GM12801 (cell line): ENCODE results near the gene MKRN2OS.

Experiments used
- CTCF ChIP-seq: IDR thresholded peaks from one replicate; pipeline ENCODE4 v1.5.1; 2011; ENCODE audit warnings: control low read depth; ENCODE audit not compliant: insufficient read length; ENCODE audit errors: extremely low read depth

MKRN2OS gene

GRCh38 chr3:12561397-12561796, 16.1 kb upstream of the MKRN2OS start:
- no peak for TF ChIP-seq CTCF

- no peak for TF ChIP-seq CTCF
Observed at GRCh38 chr3:12560505-12561190, 15.3 kb upstream of the MKRN2OS start.

GRCh38 chr3:12559520-12559919, 14.2 kb upstream of the MKRN2OS start:
- TF ChIP-seq CTCF: no peak

- TF ChIP-seq CTCF: no peak
Observed at GRCh38 chr3:12558706-12559105, 13.4 kb upstream of the MKRN2OS start.

DNA sequence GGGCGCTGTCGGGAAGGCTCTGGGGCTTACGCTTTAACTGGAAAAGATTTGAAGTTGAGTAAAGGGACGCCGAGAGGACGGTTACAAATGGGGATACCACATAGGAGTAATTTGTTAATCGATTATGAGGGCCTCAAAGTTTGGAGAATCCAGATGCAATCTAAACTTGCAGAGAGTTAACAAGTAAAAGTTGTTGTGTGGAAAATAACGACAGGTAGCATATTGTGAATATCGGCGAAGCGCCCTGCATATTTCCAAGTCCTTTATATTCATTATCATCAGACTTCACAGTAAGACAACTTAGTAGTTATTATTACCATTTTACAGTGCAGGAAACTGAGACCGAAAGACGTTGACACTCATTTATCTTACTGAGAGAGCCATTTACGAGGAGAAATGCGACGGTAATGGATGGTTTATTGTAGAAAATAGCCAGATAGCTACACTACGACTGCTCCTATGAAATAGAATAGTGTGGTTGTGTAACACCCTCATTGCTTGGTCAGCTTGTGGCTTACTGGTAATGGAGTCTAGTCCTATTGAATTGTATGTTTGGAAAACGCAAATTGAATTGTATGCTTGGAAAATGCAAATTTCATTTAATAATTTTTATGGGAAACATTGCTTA, 12.3 kb upstream of the MKRN2OS start:
- TF ChIP-seq CTCF: no peak

DNA sequence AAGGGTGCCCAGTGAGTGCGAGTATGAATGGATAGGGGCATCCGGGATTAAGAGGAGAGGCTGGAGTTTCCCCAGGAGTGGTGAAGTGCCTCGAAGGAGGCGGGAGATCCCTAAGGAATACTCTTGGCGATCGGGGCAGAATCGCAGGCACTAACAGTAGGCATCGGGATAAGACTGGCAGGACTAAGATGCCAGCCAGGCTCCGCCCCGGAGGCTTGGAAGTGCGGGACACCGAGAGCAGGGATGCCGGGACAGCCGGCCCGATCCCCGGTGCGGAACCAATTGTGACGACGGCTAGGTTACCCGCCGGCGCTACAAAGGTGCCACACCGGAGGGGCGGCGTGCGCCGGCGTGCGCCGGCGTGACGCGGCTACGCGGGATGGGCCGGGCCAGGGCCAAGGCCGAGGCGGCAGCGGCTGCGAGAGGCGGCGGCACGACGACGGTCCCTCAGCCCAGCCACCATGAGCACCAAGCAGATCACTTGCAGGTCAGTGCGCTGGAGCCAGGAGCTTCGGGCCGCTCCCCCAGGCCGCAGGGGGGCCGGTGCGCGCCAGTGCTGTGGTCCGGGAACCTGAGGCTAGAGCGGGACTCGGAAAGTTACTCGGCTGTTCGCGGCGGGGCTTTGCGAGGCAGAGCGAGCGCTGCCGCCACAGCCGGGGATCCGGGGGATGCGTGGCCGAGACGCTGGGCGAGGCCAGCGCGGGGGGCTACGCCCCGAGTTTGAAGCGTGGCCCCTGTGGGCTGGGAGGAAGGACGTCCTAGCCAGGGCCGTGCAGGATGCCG, 11.6 kb upstream of the MKRN2OS start, which contains the start of gene MKRN2:
Gene MKRN2 (plus strand): TSS at position 398 of the 783 bp plus-strand sequence. CDS start 64 bp downstream, at position 462.
- TF ChIP-seq CTCF: no peak

DNA sequence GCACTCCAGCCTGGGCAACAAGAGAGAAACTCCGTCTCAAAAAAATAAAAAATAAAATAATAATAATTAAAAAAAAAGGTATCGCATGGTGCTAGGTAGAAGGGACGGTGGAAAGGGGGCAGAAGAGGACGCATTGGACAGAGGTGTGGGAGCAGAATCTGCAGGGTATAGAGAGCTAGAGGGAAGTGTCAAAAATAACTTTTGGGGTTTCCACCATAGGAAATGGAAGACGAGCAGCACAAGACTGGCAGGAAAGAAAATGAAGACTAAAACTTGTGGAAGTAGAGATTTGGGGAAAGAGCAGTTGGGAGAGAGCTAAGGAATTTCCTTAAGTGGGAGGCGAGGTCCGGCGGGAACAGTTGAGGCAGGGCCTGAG, 11.0 kb upstream of the MKRN2OS start:
- TF ChIP-seq CTCF: no peak
